ENCODE measurements around the gene PPP1R2B. TPM values are rescaled to one million over a fixed set of nuclear protein-coding genes. Genes with fewer than 3 reads are reported as not detected.

Gene PPP1R2B
- total and polyA plus RNA-seq, 2 donors (not counting 1 experiment from before 2014, with no cell fraction given), result 0.17 TPM; not detected in 1

DNA sequence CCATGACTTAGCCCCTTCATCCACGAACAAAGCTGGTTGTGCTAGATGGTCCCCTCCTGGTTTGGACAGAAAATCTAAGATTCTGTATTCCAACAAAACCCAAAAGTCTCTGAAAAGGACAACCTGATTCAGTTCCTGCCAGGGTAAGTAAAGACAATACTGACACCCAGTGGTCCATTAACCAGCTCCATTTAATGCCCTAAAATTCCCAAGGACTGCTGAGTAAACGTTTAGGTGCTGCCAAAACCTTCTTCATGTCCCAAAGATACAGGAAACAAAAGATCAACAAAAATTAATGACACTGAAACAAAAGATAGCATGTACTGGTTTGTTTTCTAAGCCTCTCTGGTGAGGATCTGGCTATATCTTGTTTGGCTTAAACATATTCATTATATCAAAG is 25.3 kb upstream of the PPP1R2B start:
- no peaks in the 10 kb centered on the region for H3K36me3 ChIP-seq (ENCODE audit: control insufficient read depth, insufficient read depth, low read length)
- no peak overlapping the region for H3K27ac ChIP-seq (ENCODE audit: insufficient read depth, low read length)
- no peaks in the 10 kb centered on the region for H3K27me3 ChIP-seq (ENCODE audit: control insufficient read depth, insufficient read depth, low read length)
- H3K79me2 ChIP-seq (ENCODE audit: control insufficient read depth, insufficient read depth, low read length), result no peaks in the 10 kb centered on the region
- no peak overlapping the region for H2AFZ ChIP-seq (ENCODE audit: low read length)
- DNase-seq (ENCODE audit: low read depth in 2 of 2), result peak; percentile 33 to 53
- no peaks in the 10 kb centered on the region for H4K20me1 ChIP-seq (ENCODE audit: control insufficient read depth, extremely low read depth, insufficient read depth, low read length)
- no peak overlapping the region for H3K4me3 ChIP-seq (replicated peaks in 1 of 4; ENCODE audit: control extremely low read depth in 1 of 4, insufficient read depth in 1 of 4, low read depth in 3 of 4, low read length in 4 of 4)
- TF ChIP-seq, protein P1, sequence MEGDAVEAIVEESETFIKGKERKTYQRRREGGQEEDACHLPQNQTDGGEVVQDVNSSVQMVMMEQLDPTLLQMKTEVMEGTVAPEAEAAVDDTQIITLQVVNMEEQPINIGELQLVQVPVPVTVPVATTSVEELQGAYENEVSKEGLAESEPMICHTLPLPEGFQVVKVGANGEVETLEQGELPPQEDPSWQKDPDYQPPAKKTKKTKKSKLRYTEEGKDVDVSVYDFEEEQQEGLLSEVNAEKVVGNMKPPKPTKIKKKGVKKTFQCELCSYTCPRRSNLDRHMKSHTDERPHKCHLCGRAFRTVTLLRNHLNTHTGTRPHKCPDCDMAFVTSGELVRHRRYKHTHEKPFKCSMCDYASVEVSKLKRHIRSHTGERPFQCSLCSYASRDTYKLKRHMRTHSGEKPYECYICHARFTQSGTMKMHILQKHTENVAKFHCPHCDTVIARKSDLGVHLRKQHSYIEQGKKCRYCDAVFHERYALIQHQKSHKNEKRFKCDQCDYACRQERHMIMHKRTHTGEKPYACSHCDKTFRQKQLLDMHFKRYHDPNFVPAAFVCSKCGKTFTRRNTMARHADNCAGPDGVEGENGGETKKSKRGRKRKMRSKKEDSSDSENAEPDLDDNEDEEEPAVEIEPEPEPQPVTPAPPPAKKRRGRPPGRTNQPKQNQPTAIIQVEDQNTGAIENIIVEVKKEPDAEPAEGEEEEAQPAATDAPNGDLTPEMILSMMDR (conservative IDR thresholded peaks at IDR 0.05 in 1 of 2, IDR thresholded peaks at IDR 0.05 in 1 of 2; ENCODE audit: low read depth in 1 of 2, low read length in 2 of 2), result peak; percentile 41 to 54
- no peak for TF ChIP-seq EZH2 (IDR thresholded peaks at IDR 0.05; ENCODE audit: low read length, missing control alignments)
- no peaks in the 10 kb centered on the region for H3K4me1 ChIP-seq (ENCODE audit: control insufficient read depth, extremely low read depth, insufficient read depth, low read length)
- no peaks in the 10 kb centered on the region for H3K9me3 ChIP-seq (ENCODE audit: control insufficient read depth, insufficient read depth, low read depth, low read length)
- no peak overlapping the region for H3K4me2 ChIP-seq (ENCODE audit: extremely low read depth, insufficient read depth, low read length)
- no peak overlapping the region for H3K9ac ChIP-seq (ENCODE audit: insufficient read depth, low read length)

DNA sequence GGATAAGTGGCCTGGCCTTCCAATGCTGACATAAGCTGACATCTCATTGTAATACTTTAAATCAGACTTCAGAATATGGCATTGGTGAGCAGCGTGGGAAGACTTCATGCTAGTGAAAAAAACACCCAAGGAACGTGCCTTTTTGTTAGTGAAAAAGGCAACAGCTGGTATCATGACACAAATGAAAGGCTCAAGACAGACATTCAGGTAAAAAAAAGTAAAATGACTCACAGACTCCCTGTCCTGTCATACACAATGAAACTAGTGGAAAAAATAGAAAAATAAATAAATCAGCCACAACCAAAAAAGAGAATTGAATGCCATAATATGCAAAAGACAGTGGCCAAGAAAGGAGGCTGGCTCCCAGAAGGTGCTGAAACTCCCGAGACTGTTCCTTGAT is 24.4 kb upstream of the PPP1R2B start:
- TF ChIP-seq, protein P1 (conservative IDR thresholded peaks at IDR 0.05 in 1 of 2, IDR thresholded peaks at IDR 0.05 in 1 of 2; ENCODE audit: low read depth in 1 of 2, low read length in 2 of 2), result no peak
- TF ChIP-seq EZH2 (IDR thresholded peaks at IDR 0.05; ENCODE audit: low read length, missing control alignments), result no peak
- Histone ChIP-seq H2AFZ (ENCODE audit: low read length) (no peak overlapping the region), H3K36me3 (ENCODE audit: control insufficient read depth, insufficient read depth, low read length) (no peaks in the 10 kb centered on the region), H4K20me1 (ENCODE audit: control insufficient read depth, extremely low read depth, insufficient read depth, low read length) (no peaks in the 10 kb centered on the region), H3K27ac (ENCODE audit: insufficient read depth, low read length) (no peak overlapping the region), H3K27me3 (ENCODE audit: control insufficient read depth, insufficient read depth, low read length) (no peaks in the 10 kb centered on the region), H3K9ac (ENCODE audit: insufficient read depth, low read length) (no peak overlapping the region), H3K4me3 (replicated peaks in 1 of 4; ENCODE audit: control extremely low read depth in 1 of 4, insufficient read depth in 1 of 4, low read depth in 3 of 4, low read length in 4 of 4) (no peak overlapping the region), H3K4me1 (ENCODE audit: control insufficient read depth, extremely low read depth, insufficient read depth, low read length) (no peaks in the 10 kb centered on the region), H3K9me3 (ENCODE audit: control insufficient read depth, insufficient read depth, low read depth, low read length) (no peaks in the 10 kb centered on the region), H3K4me2 (ENCODE audit: extremely low read depth, insufficient read depth, low read length) (no peak overlapping the region), H3K79me2 (ENCODE audit: control insufficient read depth, insufficient read depth, low read length) (no peaks in the 10 kb centered on the region)
- no peak for DNase-seq (ENCODE audit: low read depth in 2 of 2)

DNA sequence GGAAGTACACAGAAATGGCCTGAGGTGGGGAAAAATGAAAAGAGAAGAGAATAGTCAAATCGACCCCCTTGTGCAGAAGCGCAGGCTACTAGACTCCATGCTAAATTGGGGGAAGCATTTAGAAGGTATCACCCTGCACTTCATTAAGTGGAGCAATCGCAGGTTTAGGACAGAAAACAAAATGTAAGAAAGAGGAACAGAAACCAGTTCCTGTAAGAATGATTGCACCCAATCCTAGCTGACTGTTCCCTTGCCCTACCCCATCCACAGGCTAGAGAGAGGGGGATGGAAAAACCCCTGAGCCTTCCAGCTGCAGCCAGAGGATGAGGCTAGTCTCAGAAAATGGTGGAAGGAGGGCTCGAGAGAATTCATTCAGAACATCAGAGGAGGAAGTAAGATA is 23.9 kb upstream of the PPP1R2B start:
- Histone ChIP-seq H3K4me3 (replicated peaks in 1 of 4; ENCODE audit: control extremely low read depth in 1 of 4, insufficient read depth in 1 of 4, low read depth in 3 of 4, low read length in 4 of 4) (no peak overlapping the region), H3K27me3 (ENCODE audit: control insufficient read depth, insufficient read depth, low read length) (no peaks in the 10 kb centered on the region)
- TF ChIP-seq, protein P1 (conservative IDR thresholded peaks at IDR 0.05 in 1 of 2, IDR thresholded peaks at IDR 0.05 in 1 of 2; ENCODE audit: low read depth in 1 of 2, low read length in 2 of 2), result no peak
- no peak for TF ChIP-seq EZH2 (IDR thresholded peaks at IDR 0.05; ENCODE audit: low read length, missing control alignments)

More for the DNA sequence above, 23.9 kb upstream of the PPP1R2B start:
- H3K27ac ChIP-seq (ENCODE audit: insufficient read depth, low read length), result no peak overlapping the region
- no peaks in the 10 kb centered on the region for H4K20me1 ChIP-seq (ENCODE audit: control insufficient read depth, extremely low read depth, insufficient read depth, low read length)
- H3K4me2 ChIP-seq (ENCODE audit: extremely low read depth, insufficient read depth, low read length), result no peak overlapping the region
- no peaks in the 10 kb centered on the region for H3K36me3 ChIP-seq (ENCODE audit: control insufficient read depth, insufficient read depth, low read length)
- no peaks in the 10 kb centered on the region for H3K9me3 ChIP-seq (ENCODE audit: control insufficient read depth, insufficient read depth, low read depth, low read length)
- no peak overlapping the region for H2AFZ ChIP-seq (ENCODE audit: low read length)
- no peaks in the 10 kb centered on the region for H3K4me1 ChIP-seq (ENCODE audit: control insufficient read depth, extremely low read depth, insufficient read depth, low read length)
- no peak overlapping the region for H3K9ac ChIP-seq (ENCODE audit: insufficient read depth, low read length)
- no peak for DNase-seq (ENCODE audit: low read depth in 2 of 2)
- no peaks in the 10 kb centered on the region for H3K79me2 ChIP-seq (ENCODE audit: control insufficient read depth, insufficient read depth, low read length)
